HUES48 (cell line): Measurements from ENCODE around the gene NKD2.
A peak's percentile ranks its signal among the peaks of the same experiment; 100 is the strongest.

Experiments
- H3K27ac ChIP-seq: one replicate; pipeline ENCODE4 v1.7.0; 2013; ENCODE audit warnings: low read depth, low read length, inconsistent platforms
- H3K27me3 ChIP-seq: 2 replicates; pipeline ENCODE4 v1.6.1; 2013; ENCODE audit warnings: mild to moderate bottlenecking, low read length; ENCODE audit not compliant: control insufficient read depth, insufficient read depth
- H3K36me3 ChIP-seq: 2 replicates; pipeline ENCODE4 v1.6.1; 2013; ENCODE audit warnings: low read length; ENCODE audit not compliant: control insufficient read depth, insufficient read depth
- H3K4me1 ChIP-seq: 2 replicates; pipeline ENCODE4 v1.6.1; 2013; ENCODE audit warnings: mild to moderate bottlenecking, low read length; ENCODE audit not compliant: control insufficient read depth, insufficient read depth
- H3K4me3 ChIP-seq: 2 replicates; pipeline ENCODE4 v1.5.1; 2013; ENCODE audit warnings: mild to moderate bottlenecking, low read depth, low read length
- H3K9ac ChIP-seq: 2 replicates; pipeline ENCODE4 v1.6.1; 2013; ENCODE audit warnings: mild to moderate bottlenecking, low read depth, low read length, moderate library complexity
- H3K9me3 ChIP-seq: 2 replicates; pipeline ENCODE4 v1.6.1; 2013; ENCODE audit warnings: low read length; ENCODE audit not compliant: control insufficient read depth, insufficient read depth

Gene NKD2

GRCh38 chr5:1008451-1009358 is at the start of gene NKD2:
Gene NKD2 (plus strand): TSS chr5:1008802. CDS start chr5:1009058, 256 bp downstream.
- Histone ChIP-seq H3K27ac (no peak within 1 kb of the TSS), H3K4me1 (peaks cover 7% of the 10 kb centered on the region), H3K27me3 (peaks cover 63% of the 10 kb centered on the region), H3K9me3 (no peaks in the 10 kb centered on the region), H3K4me3 (peak within 1 kb of the TSS; percentile 53), H3K9ac (no peak within 1 kb of the TSS), H3K36me3 (no peaks in the 10 kb centered on the region)

GRCh38 chr5:959581-960531 is 48.7 kb upstream of the NKD2 start:
- H3K4me3 ChIP-seq = no peak overlapping the region
- 0 out of 2 replicates have a peak, but pooled peaks cover 6% of the 10 kb centered on the region for H3K4me1 ChIP-seq
- no peaks in the 10 kb centered on the region for H3K27me3 ChIP-seq
- H3K36me3 ChIP-seq = no peaks in the 10 kb centered on the region
- H3K9ac ChIP-seq = no peak overlapping the region
- H3K9me3 ChIP-seq = no peaks in the 10 kb centered on the region
- no peak overlapping the region for H3K27ac ChIP-seq

- Histone ChIP-seq H3K4me3 (no peak overlapping the region), H3K27ac (no peak overlapping the region), H3K9me3 (no peaks in the 10 kb centered on the region), H3K27me3 (no peaks in the 10 kb centered on the region), H3K9ac (no peak overlapping the region), H3K36me3 (no peaks in the 10 kb centered on the region), H3K4me1 (0 out of 2 replicates have a peak, but pooled peaks cover 6% of the 10 kb centered on the region)
Measured at GRCh38 chr5:960551-960950, 48.1 kb upstream of the NKD2 start.

GRCh38 chr5:961002-961710 is 47.4 kb upstream of the NKD2 start:
- no peaks in the 10 kb centered on the region for H3K36me3 ChIP-seq
- H3K4me1 ChIP-seq = 0 out of 2 replicates have a peak, but pooled peaks cover 6% of the 10 kb centered on the region
- H3K9ac ChIP-seq = no peak overlapping the region
- no peak overlapping the region for H3K4me3 ChIP-seq
- H3K27ac ChIP-seq = no peak overlapping the region
- H3K9me3 ChIP-seq = no peaks in the 10 kb centered on the region
- no peaks in the 10 kb centered on the region for H3K27me3 ChIP-seq

- H3K4me1 ChIP-seq = 0 out of 2 replicates have a peak, but pooled peaks cover 4% of the 10 kb centered on the region
- H3K9ac ChIP-seq = no peak overlapping the region
- no peak overlapping the region for H3K27ac ChIP-seq
Measured at GRCh38 chr5:961711-962240, 46.8 kb upstream of the NKD2 start.

GRCh38 chr5:962386-962785 is 46.2 kb upstream of the NKD2 start:
- no peak overlapping the region for H3K9ac ChIP-seq

More at GRCh38 chr5:961711-962240, 46.8 kb upstream of the NKD2 start:
- H3K4me3 ChIP-seq = no peak overlapping the region
- no peaks in the 10 kb centered on the region for H3K27me3 ChIP-seq
- no peaks in the 10 kb centered on the region for H3K36me3 ChIP-seq
- no peaks in the 10 kb centered on the region for H3K9me3 ChIP-seq

GRCh38 chr5:962801-963200 is 45.8 kb upstream of the NKD2 start:
- no peak overlapping the region for H3K4me3 ChIP-seq
- H3K36me3 ChIP-seq = no peaks in the 10 kb centered on the region
- no peak overlapping the region for H3K9ac ChIP-seq
- H3K4me1 ChIP-seq = no peaks in the 10 kb centered on the region
- no peaks in the 10 kb centered on the region for H3K9me3 ChIP-seq
- H3K27ac ChIP-seq = no peak overlapping the region
- no peaks in the 10 kb centered on the region for H3K27me3 ChIP-seq

More at GRCh38 chr5:962386-962785, 46.2 kb upstream of the NKD2 start:
- Histone ChIP-seq H3K9me3 (no peaks in the 10 kb centered on the region), H3K4me3 (no peak overlapping the region), H3K27me3 (no peaks in the 10 kb centered on the region), H3K36me3 (no peaks in the 10 kb centered on the region), H3K4me1 (no peaks in the 10 kb centered on the region), H3K27ac (no peak overlapping the region)

GRCh38 chr5:963310-963672 is 45.3 kb upstream of the NKD2 start:
- H3K4me3 ChIP-seq = no peak overlapping the region
- no peaks in the 10 kb centered on the region for H3K9me3 ChIP-seq
- no peaks in the 10 kb centered on the region for H3K4me1 ChIP-seq
- no peak overlapping the region for H3K27ac ChIP-seq
- H3K27me3 ChIP-seq = no peaks in the 10 kb centered on the region
- no peaks in the 10 kb centered on the region for H3K36me3 ChIP-seq
- H3K9ac ChIP-seq = no peak overlapping the region

- Histone ChIP-seq H3K4me1 (no peaks in the 10 kb centered on the region), H3K36me3 (no peaks in the 10 kb centered on the region), H3K9ac (no peak overlapping the region), H3K27me3 (no peaks in the 10 kb centered on the region), H3K27ac (no peak overlapping the region), H3K4me3 (no peak overlapping the region), H3K9me3 (no peaks in the 10 kb centered on the region)
Measured at GRCh38 chr5:963673-964531, 44.7 kb upstream of the NKD2 start.
